HepG2 (cell line): Measurements from ENCODE around the gene LRRC73. TPM values are rescaled to one million over a fixed set of nuclear protein-coding genes. Genes with fewer than 3 reads are reported as not detected.

Experiments used
- CTCF ChIP-seq: sonication (generic); formaldehyde crosslinking; IDR thresholded peaks from 2 replicates; pipeline ENCODE4 v1.5.0; 2020; ENCODE audit warnings: mild to moderate bottlenecking, missing genetic modification reagents, moderate library complexity
- FOSL1 ChIP-seq: sonication (generic); formaldehyde crosslinking; IDR thresholded peaks from 2 replicates; pipeline ENCODE4 v1.9.0; 2021; ENCODE audit warnings: missing genetic modification reagents, borderline replicate concordance
- HMG20B ChIP-seq: conservative IDR thresholded peaks from 2 replicates; pipeline ENCODE4 v1.6.1; 2016; ENCODE audit warnings: missing genetic modification reagents, missing compliant biosample characterization
- MEF2D ChIP-seq: sonication (generic); formaldehyde crosslinking; IDR thresholded peaks from 2 replicates; pipeline ENCODE4 v1.5.1; 2020; ENCODE audit warnings: mild to moderate bottlenecking, missing genetic modification reagents
- MLLT10 ChIP-seq: sonication (generic); formaldehyde crosslinking; IDR thresholded peaks from 2 replicates; pipeline ENCODE4 v1.4.0; 2020; ENCODE audit warnings: missing genetic modification reagents
- NCOA5 ChIP-seq: sonication (generic); formaldehyde crosslinking; IDR thresholded peaks from 2 replicates; pipeline ENCODE4 v1.4.0; 2020; ENCODE audit warnings: missing genetic modification reagents
- PITX1 ChIP-seq: sonication (generic); formaldehyde crosslinking; IDR thresholded peaks from 2 replicates; pipeline ENCODE4 v1.5.1; 2020; ENCODE audit warnings: mild to moderate bottlenecking, missing genetic modification reagents
- RXRA ChIP-seq: sonication (generic); formaldehyde crosslinking; IDR thresholded peaks from 2 replicates; pipeline ENCODE4 v1.5.1; 2020; ENCODE audit warnings: missing genetic modification reagents
- SMAD3 ChIP-seq: sonication (generic); formaldehyde crosslinking; IDR thresholded peaks from 2 replicates; pipeline ENCODE4 v1.4.0; 2020; ENCODE audit warnings: missing genetic modification reagents
- SOX6 ChIP-seq, 2 experiments: fragments of 450-650 bp in 1 of 2; sonication (generic) in 1 of 2; formaldehyde crosslinking in 1 of 2; IDR thresholded peaks; 2 replicates each; pipeline versions ENCODE4 v1.4.0 to v1.6.1; 2017 to 2020; ENCODE audit warnings: antibody characterized with exemption in 1 of 2, mild to moderate bottlenecking in 1 of 2, missing genetic modification reagents in 1 of 2
- ZBTB7A ChIP-seq: sonication (generic); formaldehyde crosslinking; IDR thresholded peaks from 2 replicates; pipeline ENCODE4 v1.8.0; 2022; ENCODE audit warnings: mild to moderate bottlenecking, missing genetic modification reagents
- ZNF30 ChIP-seq: sonication (generic); formaldehyde crosslinking; IDR thresholded peaks from 2 replicates; pipeline ENCODE4 v1.5.0; 2020; ENCODE audit warnings: mild to moderate bottlenecking, missing genetic modification reagents
- ZNF574 ChIP-seq: sonication (generic); formaldehyde crosslinking; IDR thresholded peaks from 2 replicates; pipeline ENCODE4 v1.4.0; 2020; ENCODE audit warnings: missing genetic modification reagents
- ZNF605 ChIP-seq: sonication (generic); formaldehyde crosslinking; IDR thresholded peaks from 2 replicates; pipeline ENCODE4 v1.8.0; 2022; ENCODE audit warnings: mild to moderate bottlenecking, missing genetic modification reagents
- ZNF7 ChIP-seq: IDR thresholded peaks from 2 replicates; pipeline ENCODE4 v1.6.1; 2016; ENCODE audit warnings: missing biosample characterization, missing genetic modification reagents
- ZNF775 ChIP-seq: sonication (generic); formaldehyde crosslinking; IDR thresholded peaks from 2 replicates; pipeline ENCODE4 v1.4.0; 2020; ENCODE audit warnings: missing genetic modification reagents, mild to moderate bottlenecking, moderate library complexity, borderline replicate concordance
- polyA plus RNA-seq, 8 experiments: library from polyadenylated mRNA; depleted of rRNA in 3 of 8; stranded (reverse) in 7 of 8; unstranded in 1 of 8; fragments of >200 nt; fragmentation: Illumina TruSeq in 4 of 8; extraction: Trizol in 4 of 8; gene quantifications; 2 replicates each; pipeline versions ENCODE4 v1.2.1 to v1.2.3, GENCODE V29; 2011 to 2016; ENCODE audit warnings: low read depth in 4 of 8, missing spikeins in 1 of 8, mixed read lengths in 1 of 8; ENCODE audit not compliant: insufficient read depth in 1 of 8
- total RNA-seq, 5 experiments: library from RNA; depleted of rRNA; stranded (reverse); fragments of >200 nt; fragmentation: Illumina TruSeq; extraction: Trizol; gene quantifications; 2 replicates each; pipeline ENCODE4 v1.2.3, GENCODE V29; 2016; ENCODE audit warnings: low read depth in 1 of 5
- TF ChIP-seq, protein P1 (sequence below): sonication (generic); formaldehyde crosslinking; IDR thresholded peaks from 2 replicates; pipeline ENCODE4 v1.9.0; 2021; ENCODE audit warnings: missing genetic modification reagents, borderline replicate concordance
- TF ChIP-seq, protein P2 (sequence below): sonication (generic); formaldehyde crosslinking; IDR thresholded peaks from 2 replicates; pipeline ENCODE4 v1.4.0; 2020; ENCODE audit warnings: missing genetic modification reagents

LRRC73 gene
- total and polyA plus RNA-seq, 2 of the 13 experiments (the other 11 are each of a cell fraction or from before 2014, with no cell fraction given), result 0.11 to 0.12 TPM

- TF ChIP-seq, protein P1, sequence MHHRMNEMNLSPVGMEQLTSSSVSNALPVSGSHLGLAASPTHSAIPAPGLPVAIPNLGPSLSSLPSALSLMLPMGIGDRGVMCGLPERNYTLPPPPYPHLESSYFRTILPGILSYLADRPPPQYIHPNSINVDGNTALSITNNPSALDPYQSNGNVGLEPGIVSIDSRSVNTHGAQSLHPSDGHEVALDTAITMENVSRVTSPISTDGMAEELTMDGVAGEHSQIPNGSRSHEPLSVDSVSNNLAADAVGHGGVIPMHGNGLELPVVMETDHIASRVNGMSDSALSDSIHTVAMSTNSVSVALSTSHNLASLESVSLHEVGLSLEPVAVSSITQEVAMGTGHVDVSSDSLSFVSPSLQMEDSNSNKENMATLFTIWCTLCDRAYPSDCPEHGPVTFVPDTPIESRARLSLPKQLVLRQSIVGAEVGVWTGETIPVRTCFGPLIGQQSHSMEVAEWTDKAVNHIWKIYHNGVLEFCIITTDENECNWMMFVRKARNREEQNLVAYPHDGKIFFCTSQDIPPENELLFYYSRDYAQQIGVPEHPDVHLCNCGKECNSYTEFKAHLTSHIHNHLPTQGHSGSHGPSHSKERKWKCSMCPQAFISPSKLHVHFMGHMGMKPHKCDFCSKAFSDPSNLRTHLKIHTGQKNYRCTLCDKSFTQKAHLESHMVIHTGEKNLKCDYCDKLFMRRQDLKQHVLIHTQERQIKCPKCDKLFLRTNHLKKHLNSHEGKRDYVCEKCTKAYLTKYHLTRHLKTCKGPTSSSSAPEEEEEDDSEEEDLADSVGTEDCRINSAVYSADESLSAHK, result no peak
- TF ChIP-seq CTCF (CRISPR knock-in tag) (peak; percentile 10; the same call in 1 of the 2 replicates), MEF2D (peak; percentile 87), NCOA5 (0 out of 2 replicates have a peak, but pooled peaks have one; percentile 27), ZBTB7A (CRISPR knock-in tag) (peak; percentile 64; the same call in 1 of the 2 replicates), PITX1 (CRISPR knock-in tag) (peak; percentile 76), SMAD3 (CRISPR knock-in tag) (peak; percentile 52; the same call in 1 of the 2 replicates), ZNF775 (no peak), HMG20B (CRISPR knock-in tag) (0 out of 2 replicates have a peak, but pooled peaks have one; percentile 13), RXRA (peak; percentile 27; the same call in 1 of the 2 replicates), FOSL1 (CRISPR knock-in tag) (no peak; the same call in 1 of the 2 replicates), ZNF7 (no peak), ZNF30 (CRISPR knock-in tag) (no peak), SOX6 (IDR thresholded peaks at IDR 0.05) (no peak), SOX6 (CRISPR knock-in tag; IDR thresholded peaks at IDR 0.05) (peak; percentile 65; the same call in 1 of the 2 replicates), MLLT10 (CRISPR knock-in tag) (no peak), ZNF605 (0 out of 2 replicates have a peak, but pooled peaks have one; percentile 26), ZNF574 (CRISPR knock-in tag) (peak; percentile 39; the same call in 1 of the 2 replicates)
- TF ChIP-seq, protein P2, sequence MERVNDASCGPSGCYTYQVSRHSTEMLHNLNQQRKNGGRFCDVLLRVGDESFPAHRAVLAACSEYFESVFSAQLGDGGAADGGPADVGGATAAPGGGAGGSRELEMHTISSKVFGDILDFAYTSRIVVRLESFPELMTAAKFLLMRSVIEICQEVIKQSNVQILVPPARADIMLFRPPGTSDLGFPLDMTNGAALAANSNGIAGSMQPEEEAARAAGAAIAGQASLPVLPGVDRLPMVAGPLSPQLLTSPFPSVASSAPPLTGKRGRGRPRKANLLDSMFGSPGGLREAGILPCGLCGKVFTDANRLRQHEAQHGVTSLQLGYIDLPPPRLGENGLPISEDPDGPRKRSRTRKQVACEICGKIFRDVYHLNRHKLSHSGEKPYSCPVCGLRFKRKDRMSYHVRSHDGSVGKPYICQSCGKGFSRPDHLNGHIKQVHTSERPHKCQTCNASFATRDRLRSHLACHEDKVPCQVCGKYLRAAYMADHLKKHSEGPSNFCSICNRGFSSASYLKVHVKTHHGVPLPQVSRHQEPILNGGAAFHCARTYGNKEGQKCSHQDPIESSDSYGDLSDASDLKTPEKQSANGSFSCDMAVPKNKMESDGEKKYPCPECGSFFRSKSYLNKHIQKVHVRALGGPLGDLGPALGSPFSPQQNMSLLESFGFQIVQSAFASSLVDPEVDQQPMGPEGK, result no peak; the same call in 1 of the 2 replicates
These were observed 21.4 kb downstream of the LRRC73 start (continued) for GRCh38 chr6:43488667-43489276.
